ENCODE measurements around the gene PKMYT1.

- TF ChIP-seq CTCF (IDR thresholded peaks at IDR 0.05; ENCODE audit: poor library complexity, severe bottlenecking) (no peak), RAD21 (conservative IDR thresholded peaks at IDR 0.05) (no peak), EP300 (conservative IDR thresholded peaks at IDR 0.05; ENCODE audit: poor library complexity, severe bottlenecking) (no peak), EZH2 (IDR thresholded peaks at IDR 0.05; ENCODE audit: borderline replicate concordance, insufficient read depth, low read length, poor library complexity, severe bottlenecking) (no peak), MXI1 (conservative IDR thresholded peaks at IDR 0.05; ENCODE audit: poor library complexity, severe bottlenecking) (no peak)
Measured at GRCh38 chr16:3014971-3015370, 34.7 kb upstream of the PKMYT1 start.
